Measurements from ENCODE around the gene MYOCD. TPM values are rescaled to one million over a fixed set of nuclear protein-coding genes. Genes with fewer than 3 reads are reported as not detected.

The MYOCD gene
- total and polyA plus RNA-seq, 2 donors: 0.05 to 0.80 TPM

DNA sequence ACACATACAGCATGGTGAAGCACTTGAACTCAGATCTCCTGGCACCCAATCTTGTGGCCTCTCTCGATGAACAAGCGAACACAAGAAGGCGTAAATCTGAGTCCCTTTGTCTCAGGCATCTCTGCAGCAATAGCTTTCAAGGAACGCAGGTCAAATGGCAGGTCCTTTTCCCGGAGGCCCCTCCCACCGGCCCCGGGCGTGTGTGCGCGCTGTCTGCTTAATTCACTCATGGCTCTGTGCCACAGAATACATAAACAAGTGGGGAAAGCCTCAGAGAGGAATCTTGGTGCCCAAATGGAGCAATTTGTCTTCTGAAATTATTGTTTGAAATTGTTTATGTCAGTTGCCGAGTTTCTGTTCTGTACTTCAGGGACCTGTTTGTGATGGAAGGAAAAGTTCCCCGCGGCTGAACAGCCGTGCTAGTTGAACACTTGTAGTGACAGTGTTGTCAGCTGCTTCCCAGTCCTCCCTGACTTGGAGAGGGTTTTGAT lies 14.8 kb downstream of the MYOCD start:
- Histone ChIP-seq H3K4me3 (ENCODE audit: low read length in 2 of 2) (no peak overlapping the region), H3K4me1 (ENCODE audit: control insufficient read depth in 2 of 2, insufficient read depth in 2 of 2, low read length in 2 of 2) (no peaks in the 10 kb centered on the region), H3K36me3 (ENCODE audit: control insufficient read depth in 2 of 2, insufficient read depth in 2 of 2, low read length in 1 of 2) (no peaks in the 10 kb centered on the region), H3K27me3 (ENCODE audit: control insufficient read depth in 2 of 2, insufficient read depth in 1 of 2, low read length in 1 of 2) (no peaks in the 10 kb centered on the region), H3K9me3 (ENCODE audit: control insufficient read depth in 2 of 2, insufficient read depth in 1 of 2, low read length in 1 of 2) (no peaks in the 10 kb centered on the region), H3K27ac (ENCODE audit: low read depth in 1 of 2, low read length in 1 of 2) (no peak overlapping the region)
- 87% methylated on average over 14 of the region's 14 CpGs for WGBS
- no peak for DNase-seq (ENCODE audit: low read depth in 6 of 9, low spot score in 9 of 9)

DNA sequence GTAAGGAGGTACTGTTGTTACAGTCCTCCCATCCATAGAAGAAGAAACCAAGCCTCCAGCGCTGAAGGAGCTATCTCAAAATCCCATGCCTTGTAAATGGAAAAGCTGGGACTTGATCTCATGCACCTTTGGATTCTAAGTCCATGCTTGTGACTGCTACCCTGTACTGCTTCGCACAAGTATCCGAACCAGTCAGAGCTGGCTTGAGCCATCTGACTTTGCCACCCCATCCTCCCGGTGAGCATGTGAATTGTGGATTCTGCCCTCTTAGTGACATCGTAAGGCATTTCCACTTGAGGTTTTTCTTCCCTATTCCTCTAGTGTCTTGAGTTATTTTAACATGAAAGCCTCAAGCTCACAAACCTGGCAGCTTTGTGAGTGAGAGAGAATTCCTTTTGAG lies 15.3 kb downstream of the MYOCD start:
- DNase-seq (ENCODE audit: low read depth in 6 of 9, low spot score in 9 of 9): no peak
- Histone ChIP-seq H3K4me1 (ENCODE audit: control insufficient read depth in 2 of 2, insufficient read depth in 2 of 2, low read length in 2 of 2) (no peaks in the 10 kb centered on the region), H3K27ac (ENCODE audit: low read depth in 1 of 2, low read length in 1 of 2) (no peak overlapping the region), H3K9me3 (ENCODE audit: control insufficient read depth in 2 of 2, insufficient read depth in 1 of 2, low read length in 1 of 2) (no peaks in the 10 kb centered on the region), H3K27me3 (ENCODE audit: control insufficient read depth in 2 of 2, insufficient read depth in 1 of 2, low read length in 1 of 2) (no peaks in the 10 kb centered on the region), H3K36me3 (ENCODE audit: control insufficient read depth in 2 of 2, insufficient read depth in 2 of 2, low read length in 1 of 2) (no peaks in the 10 kb centered on the region), H3K4me3 (ENCODE audit: low read length in 2 of 2) (no peak overlapping the region)
- WGBS: 92% methylated on average over 5 of the region's 5 CpGs

GRCh38 chr17:12683299-12683698 lies 17.6 kb downstream of the MYOCD start:
- H3K4me3 ChIP-seq (ENCODE audit: low read length in 2 of 2): no peak overlapping the region
- 86% methylated on average over 10 of the region's 10 CpGs for WGBS
- no peaks in the 10 kb centered on the region for H3K36me3 ChIP-seq (ENCODE audit: control insufficient read depth in 2 of 2, insufficient read depth in 2 of 2, low read length in 1 of 2)
- H3K27ac ChIP-seq (ENCODE audit: low read depth in 1 of 2, low read length in 1 of 2): no peak overlapping the region
- no peak for DNase-seq (ENCODE audit: low read depth in 6 of 9, low spot score in 9 of 9)
- H3K9me3 ChIP-seq (ENCODE audit: control insufficient read depth in 2 of 2, insufficient read depth in 1 of 2, low read length in 1 of 2): no peaks in the 10 kb centered on the region
- H3K27me3 ChIP-seq (ENCODE audit: control insufficient read depth in 2 of 2, insufficient read depth in 1 of 2, low read length in 1 of 2): no peaks in the 10 kb centered on the region
- no peaks in the 10 kb centered on the region for H3K4me1 ChIP-seq (ENCODE audit: control insufficient read depth in 2 of 2, insufficient read depth in 2 of 2, low read length in 2 of 2)

- WGBS: 94% methylated on average over 1 of the region's 1 CpG
Observed at GRCh38 chr17:12686486-12686885, 20.8 kb downstream of the MYOCD start.

DNA sequence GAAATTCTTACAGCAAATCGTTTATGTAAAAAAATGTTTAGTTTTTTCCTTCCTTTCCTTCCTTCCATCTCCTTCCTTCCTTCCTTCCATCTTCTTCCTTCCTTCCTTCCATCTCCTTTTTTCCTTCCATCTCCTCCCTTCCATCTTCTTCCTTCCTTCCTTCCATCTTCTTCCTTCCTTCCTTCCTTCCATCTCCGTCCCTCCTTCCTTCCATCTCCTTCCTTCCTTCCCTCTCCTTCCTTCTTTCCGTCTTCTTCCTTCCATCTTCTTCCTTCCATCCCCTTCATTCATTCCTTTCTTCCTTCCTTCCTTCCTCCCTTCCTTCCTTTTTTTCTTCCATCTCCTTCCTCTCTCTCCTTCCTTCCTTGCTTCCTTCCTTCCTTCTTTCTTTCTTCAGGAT lies 22.7 kb downstream of the MYOCD start:
- 81% methylated on average over 3 of the region's 3 CpGs for WGBS
- H3K36me3 ChIP-seq (ENCODE audit: control insufficient read depth in 2 of 2, insufficient read depth in 2 of 2, low read length in 1 of 2): no peaks in the 10 kb centered on the region
- no peaks in the 10 kb centered on the region for H3K27me3 ChIP-seq (ENCODE audit: control insufficient read depth in 2 of 2, insufficient read depth in 1 of 2, low read length in 1 of 2)
- no peaks in the 10 kb centered on the region for H3K4me1 ChIP-seq (ENCODE audit: control insufficient read depth in 2 of 2, insufficient read depth in 2 of 2, low read length in 2 of 2)
- no peaks in the 10 kb centered on the region for H3K9me3 ChIP-seq (ENCODE audit: control insufficient read depth in 2 of 2, insufficient read depth in 1 of 2, low read length in 1 of 2)
- no peak overlapping the region for H3K4me3 ChIP-seq (ENCODE audit: low read length in 2 of 2)
- no peak for DNase-seq (ENCODE audit: low read depth in 6 of 9, low spot score in 9 of 9)
- no peak overlapping the region for H3K27ac ChIP-seq (ENCODE audit: low read depth in 1 of 2, low read length in 1 of 2)

More at GRCh38 chr17:12686486-12686885, 20.8 kb downstream of the MYOCD start:
- Histone ChIP-seq H3K4me1 (ENCODE audit: control insufficient read depth in 2 of 2, insufficient read depth in 2 of 2, low read length in 2 of 2) (no peaks in the 10 kb centered on the region), H3K27me3 (ENCODE audit: control insufficient read depth in 2 of 2, insufficient read depth in 1 of 2, low read length in 1 of 2) (no peaks in the 10 kb centered on the region), H3K36me3 (ENCODE audit: control insufficient read depth in 2 of 2, insufficient read depth in 2 of 2, low read length in 1 of 2) (no peaks in the 10 kb centered on the region), H3K27ac (ENCODE audit: low read depth in 1 of 2, low read length in 1 of 2) (no peak overlapping the region), H3K9me3 (ENCODE audit: control insufficient read depth in 2 of 2, insufficient read depth in 1 of 2, low read length in 1 of 2) (no peaks in the 10 kb centered on the region), H3K4me3 (ENCODE audit: low read length in 2 of 2) (no peak overlapping the region)
- no peak for DNase-seq (ENCODE audit: low read depth in 6 of 9, low spot score in 9 of 9)

DNA sequence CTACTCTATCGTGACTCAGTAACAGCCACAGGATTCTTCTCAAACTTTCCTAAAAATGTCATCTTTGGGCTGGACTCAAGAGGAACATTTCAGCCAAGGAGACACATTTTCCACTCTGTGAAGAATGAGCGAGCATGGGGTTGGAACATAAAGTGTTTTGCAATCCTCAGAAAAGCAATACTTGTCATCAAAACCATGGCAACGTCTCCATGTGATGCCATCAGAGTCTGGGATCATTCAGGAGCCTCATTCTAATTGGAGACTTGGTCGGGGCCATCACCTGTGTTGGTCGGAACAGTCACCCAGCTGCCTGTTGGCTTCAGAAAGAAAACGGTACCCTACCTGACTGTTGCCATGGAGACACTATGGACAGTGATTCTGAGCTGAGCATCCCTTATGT lies 25.5 kb downstream of the MYOCD start:
- Histone ChIP-seq H3K27me3 (ENCODE audit: control insufficient read depth in 2 of 2, insufficient read depth in 1 of 2, low read length in 1 of 2) (no peaks in the 10 kb centered on the region), H3K4me3 (ENCODE audit: low read length in 2 of 2) (no peak overlapping the region), H3K36me3 (ENCODE audit: control insufficient read depth in 2 of 2, insufficient read depth in 2 of 2, low read length in 1 of 2) (no peaks in the 10 kb centered on the region), H3K4me1 (ENCODE audit: control insufficient read depth in 2 of 2, insufficient read depth in 2 of 2, low read length in 2 of 2) (no peaks in the 10 kb centered on the region), H3K9me3 (ENCODE audit: control insufficient read depth in 2 of 2, insufficient read depth in 1 of 2, low read length in 1 of 2) (no peaks in the 10 kb centered on the region), H3K27ac (ENCODE audit: low read depth in 1 of 2, low read length in 1 of 2) (no peak overlapping the region)
- DNase-seq (ENCODE audit: low read depth in 6 of 9, low spot score in 9 of 9): no peak
- WGBS: 87% methylated on average over 6 of the region's 6 CpGs

GRCh38 chr17:12693640-12694039 lies 27.9 kb downstream of the MYOCD start:
- 44% methylated on average over 1 of the region's 1 CpG for WGBS
- no peak for DNase-seq (ENCODE audit: low read depth in 6 of 9, low spot score in 9 of 9)
- no peak overlapping the region for H3K27ac ChIP-seq (ENCODE audit: low read depth in 1 of 2, low read length in 1 of 2)

DNA sequence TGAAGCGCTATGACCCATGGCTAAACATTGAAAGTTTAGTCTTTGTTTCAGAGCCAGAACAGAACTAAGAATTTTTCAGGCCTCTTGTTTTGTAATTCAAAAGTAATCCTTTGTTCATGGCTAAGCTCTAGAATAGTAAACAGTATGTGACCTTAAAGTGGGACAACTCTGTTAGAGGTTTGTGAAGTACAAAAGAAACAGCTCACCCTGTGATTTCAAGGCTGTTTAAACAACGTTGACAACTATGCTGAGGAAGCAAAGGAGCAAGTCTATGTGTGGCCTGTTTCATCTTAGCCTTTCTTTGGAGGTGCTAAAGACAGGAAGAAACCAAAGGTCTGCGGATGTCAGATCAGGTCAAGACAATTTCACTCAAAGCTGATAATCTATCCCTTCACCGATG lies 40.4 kb downstream of the MYOCD start:
- no peaks in the 10 kb centered on the region for H3K9me3 ChIP-seq (ENCODE audit: control insufficient read depth in 2 of 2, insufficient read depth in 1 of 2, low read length in 1 of 2)
- no peaks in the 10 kb centered on the region for H3K4me1 ChIP-seq (ENCODE audit: control insufficient read depth in 2 of 2, insufficient read depth in 2 of 2, low read length in 2 of 2)
- DNase-seq (ENCODE audit: low read depth in 6 of 9, low spot score in 9 of 9): no peak
- H3K27ac ChIP-seq (ENCODE audit: low read depth in 1 of 2, low read length in 1 of 2): no peak overlapping the region
- no peaks in the 10 kb centered on the region for H3K27me3 ChIP-seq (ENCODE audit: control insufficient read depth in 2 of 2, insufficient read depth in 1 of 2, low read length in 1 of 2)
- no peaks in the 10 kb centered on the region for H3K36me3 ChIP-seq (ENCODE audit: control insufficient read depth in 2 of 2, insufficient read depth in 2 of 2, low read length in 1 of 2)
- WGBS: 67% methylated on average over 4 of the region's 4 CpGs
- no peak overlapping the region for H3K4me3 ChIP-seq (ENCODE audit: low read length in 2 of 2)

More at GRCh38 chr17:12693640-12694039, 27.9 kb downstream of the MYOCD start:
- Histone ChIP-seq H3K4me1 (ENCODE audit: control insufficient read depth in 2 of 2, insufficient read depth in 2 of 2, low read length in 2 of 2) (no peaks in the 10 kb centered on the region), H3K4me3 (ENCODE audit: low read length in 2 of 2) (no peak overlapping the region), H3K36me3 (ENCODE audit: control insufficient read depth in 2 of 2, insufficient read depth in 2 of 2, low read length in 1 of 2) (no peaks in the 10 kb centered on the region), H3K9me3 (ENCODE audit: control insufficient read depth in 2 of 2, insufficient read depth in 1 of 2, low read length in 1 of 2) (no peaks in the 10 kb centered on the region), H3K27me3 (ENCODE audit: control insufficient read depth in 2 of 2, insufficient read depth in 1 of 2, low read length in 1 of 2) (no peaks in the 10 kb centered on the region)

- Histone ChIP-seq H3K27ac (ENCODE audit: low read depth in 1 of 2, low read length in 1 of 2) (no peak overlapping the region), H3K27me3 (ENCODE audit: control insufficient read depth in 2 of 2, insufficient read depth in 1 of 2, low read length in 1 of 2) (no peaks in the 10 kb centered on the region), H3K4me1 (ENCODE audit: control insufficient read depth in 2 of 2, insufficient read depth in 2 of 2, low read length in 2 of 2) (no peaks in the 10 kb centered on the region), H3K9me3 (ENCODE audit: control insufficient read depth in 2 of 2, insufficient read depth in 1 of 2, low read length in 1 of 2) (no peaks in the 10 kb centered on the region), H3K36me3 (ENCODE audit: control insufficient read depth in 2 of 2, insufficient read depth in 2 of 2, low read length in 1 of 2) (no peaks in the 10 kb centered on the region), H3K4me3 (ENCODE audit: low read length in 2 of 2) (no peak overlapping the region)
- DNase-seq (ENCODE audit: low read depth in 6 of 9, low spot score in 9 of 9): no peak
Observed at GRCh38 chr17:12709063-12709462, 43.4 kb downstream of the MYOCD start.

DNA sequence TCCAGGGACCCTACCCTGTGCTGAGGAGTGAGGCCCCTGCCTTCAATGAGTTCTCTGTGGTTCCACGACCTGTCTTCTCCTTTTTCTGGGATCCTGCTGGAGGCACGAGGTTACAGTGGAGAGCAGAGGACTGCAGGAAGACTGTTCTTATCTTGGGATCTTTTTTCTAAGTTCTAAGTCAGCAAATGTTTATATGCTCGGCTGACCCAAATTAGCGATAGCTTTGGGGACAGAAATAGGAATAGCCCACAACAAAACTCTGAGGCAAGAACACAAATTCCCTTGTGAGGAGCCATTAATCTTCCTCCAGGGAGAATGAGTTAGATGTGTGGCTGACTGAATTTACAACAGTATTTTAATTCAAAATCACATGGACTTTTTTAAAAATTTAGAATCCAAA lies 46.7 kb downstream of the MYOCD start:
- Histone ChIP-seq H3K9me3 (ENCODE audit: control insufficient read depth in 2 of 2, insufficient read depth in 1 of 2, low read length in 1 of 2) (no peaks in the 10 kb centered on the region), H3K36me3 (ENCODE audit: control insufficient read depth in 2 of 2, insufficient read depth in 2 of 2, low read length in 1 of 2) (no peaks in the 10 kb centered on the region), H3K27me3 (ENCODE audit: control insufficient read depth in 2 of 2, insufficient read depth in 1 of 2, low read length in 1 of 2) (no peaks in the 10 kb centered on the region), H3K4me1 (ENCODE audit: control insufficient read depth in 2 of 2, insufficient read depth in 2 of 2, low read length in 2 of 2) (no peaks in the 10 kb centered on the region), H3K4me3 (ENCODE audit: low read length in 2 of 2) (no peak overlapping the region), H3K27ac (ENCODE audit: low read depth in 1 of 2, low read length in 1 of 2) (no peak overlapping the region)
- no peak for DNase-seq (ENCODE audit: low read depth in 6 of 9, low spot score in 9 of 9)
- WGBS: 52% methylated on average over 4 of the region's 4 CpGs

Data from thymus (tissue), 11 donors.